AG04450 (cell line): ENCODE results near the gene CWF19L2. TPM values are rescaled to one million over a fixed set of nuclear protein-coding genes. Genes with fewer than 3 reads are reported as not detected.

ENCODE experiments used
- CTCF ChIA-PET: fragments of 300-600, 350-600 bp; formaldehyde crosslinking; extraction: SDS; loops from one replicate; lab custom pipeline; 2022; ENCODE audit warnings: antibody characterized with exemption, inconsistent platforms; lab: Charles Lee
- POLR2A ChIA-PET: fragments of 350-600 bp; formaldehyde crosslinking; extraction: SDS; loops from one replicate; lab custom pipeline; 2021; ENCODE audit warnings: antibody characterized with exemption, inconsistent platforms; lab: Yijun Ruan, JAX
- DNase-seq: peaks from one replicate; pipeline ENCODE4 v3.0.0-alpha.2; 2011; ENCODE audit warnings: low read depth, low spot score
- H3K27ac ChIP-seq: one replicate; pipeline ENCODE4 v1.5.1; 2012; ENCODE audit warnings: low read depth, low read length, control low read depth
- H3K27me3 ChIP-seq: one replicate; pipeline ENCODE4 v1.6.0; 2012; ENCODE audit warnings: low read length; ENCODE audit not compliant: control insufficient read depth, insufficient read depth
- H3K4me3 ChIP-seq: 2 replicates; pipeline ENCODE4 v1.5.1; 2011; ENCODE audit warnings: mild to moderate bottlenecking, low read depth, low read length, control low read depth
- H3K9me3 ChIP-seq: 2 replicates; pipeline ENCODE4 v1.5.1; 2012; ENCODE audit warnings: low read length; ENCODE audit not compliant: control insufficient read depth, insufficient read depth
- polyA plus RNA-seq: library from polyadenylated mRNA; depleted of rRNA; stranded (reverse); fragments of >200 nt; gene quantifications from 2 replicates; pipeline ENCODE4 v1.2.3, GENCODE V29; 2011
- TF ChIP-seq, protein P1 (sequence below): IDR thresholded peaks from 2 replicates; pipeline ENCODE4 v1.5.1; 2011; ENCODE audit warnings: low read depth, low read length, control low read depth, inconsistent platforms

The CWF19L2 gene
- polyA plus RNA-seq, 1 experiment: 4.7 TPM

DNA sequence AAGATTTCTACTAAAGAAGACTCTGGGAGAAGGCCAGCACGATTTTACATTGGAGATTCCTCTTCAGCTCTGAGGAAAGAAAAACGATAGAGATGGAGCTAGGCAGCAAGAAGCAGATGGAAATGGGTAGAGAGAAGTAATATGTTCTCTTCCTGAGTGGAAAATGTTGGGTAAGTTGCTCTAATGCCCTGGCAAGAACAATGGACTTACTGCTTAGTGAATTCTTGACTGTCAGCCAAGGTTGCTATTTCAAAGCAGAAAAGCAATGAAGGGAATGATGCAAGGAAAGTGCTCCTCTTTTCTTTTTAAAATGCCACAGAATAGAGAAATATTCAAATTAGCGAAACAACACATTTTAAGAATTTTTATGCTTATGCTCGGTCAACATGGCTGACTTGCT, 38.4 kb upstream of the CWF19L2 start:
- H3K27ac ChIP-seq: no peak overlapping the region
- CTCF ChIA-PET: interaction anchor here (0.6 kb wide), 1 partner anchor 1430 kb away, joined by 4 read pairs; no protein-coding TSS in a partner anchor
- H3K4me3 ChIP-seq: no peak overlapping the region
- TF ChIP-seq, protein P1, sequence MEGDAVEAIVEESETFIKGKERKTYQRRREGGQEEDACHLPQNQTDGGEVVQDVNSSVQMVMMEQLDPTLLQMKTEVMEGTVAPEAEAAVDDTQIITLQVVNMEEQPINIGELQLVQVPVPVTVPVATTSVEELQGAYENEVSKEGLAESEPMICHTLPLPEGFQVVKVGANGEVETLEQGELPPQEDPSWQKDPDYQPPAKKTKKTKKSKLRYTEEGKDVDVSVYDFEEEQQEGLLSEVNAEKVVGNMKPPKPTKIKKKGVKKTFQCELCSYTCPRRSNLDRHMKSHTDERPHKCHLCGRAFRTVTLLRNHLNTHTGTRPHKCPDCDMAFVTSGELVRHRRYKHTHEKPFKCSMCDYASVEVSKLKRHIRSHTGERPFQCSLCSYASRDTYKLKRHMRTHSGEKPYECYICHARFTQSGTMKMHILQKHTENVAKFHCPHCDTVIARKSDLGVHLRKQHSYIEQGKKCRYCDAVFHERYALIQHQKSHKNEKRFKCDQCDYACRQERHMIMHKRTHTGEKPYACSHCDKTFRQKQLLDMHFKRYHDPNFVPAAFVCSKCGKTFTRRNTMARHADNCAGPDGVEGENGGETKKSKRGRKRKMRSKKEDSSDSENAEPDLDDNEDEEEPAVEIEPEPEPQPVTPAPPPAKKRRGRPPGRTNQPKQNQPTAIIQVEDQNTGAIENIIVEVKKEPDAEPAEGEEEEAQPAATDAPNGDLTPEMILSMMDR: no peak
- H3K9me3 ChIP-seq: no peaks in the 10 kb centered on the region
- no peaks in the 10 kb centered on the region for H3K27me3 ChIP-seq
- peak; percentile 4 for DNase-seq
- POLR2A ChIA-PET: no interaction called here

DNA sequence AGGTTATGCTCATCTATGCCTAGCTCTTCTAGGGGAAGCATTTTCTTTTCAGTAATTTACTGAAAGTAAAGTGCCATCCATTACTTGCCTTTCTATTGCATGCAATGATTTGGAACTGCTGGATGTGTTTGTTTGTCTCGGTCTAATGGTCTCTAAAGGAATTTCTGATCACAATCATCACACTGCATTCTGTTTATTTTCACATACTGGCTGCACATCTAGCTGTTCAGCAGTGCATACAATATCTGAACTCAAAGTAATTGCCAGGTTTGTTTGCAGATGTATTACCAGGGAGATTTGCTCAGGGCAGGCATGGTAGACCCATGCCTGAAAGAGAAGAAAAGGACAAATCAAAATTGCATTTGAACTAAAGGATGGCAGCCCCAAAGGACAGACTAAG, 36.4 kb upstream of the CWF19L2 start:
- ChIA-PET CTCF (no interaction called here), POLR2A (no interaction called here)
- no peaks in the 10 kb centered on the region for H3K27me3 ChIP-seq
- no peaks in the 10 kb centered on the region for H3K9me3 ChIP-seq
- no peak overlapping the region for H3K27ac ChIP-seq
- no peak overlapping the region for H3K4me3 ChIP-seq
- no peak for DNase-seq
- TF ChIP-seq, protein P1: no peak

GRCh38 chr11:107493117-107493516, 35.5 kb upstream of the CWF19L2 start:
- ChIA-PET POLR2A (no interaction called here), CTCF (no interaction called here)
- H3K4me3 ChIP-seq: no peak overlapping the region
- peaks cover 5% of the 10 kb centered on the region for H3K27me3 ChIP-seq
- TF ChIP-seq, protein P1: no peak
- DNase-seq: peak; percentile 7
- no peaks in the 10 kb centered on the region for H3K9me3 ChIP-seq
- H3K27ac ChIP-seq: no peak overlapping the region

- POLR2A ChIA-PET: no interaction called here
These were observed 33.2 kb upstream of the CWF19L2 start for GRCh38 chr11:107490836-107491235.

GRCh38 chr11:107482234-107482633, 24.6 kb upstream of the CWF19L2 start:
- H3K4me3 ChIP-seq: no peak overlapping the region
- H3K27ac ChIP-seq: no peak overlapping the region
- TF ChIP-seq, protein P1: no peak
- no peak for DNase-seq
- POLR2A ChIA-PET: no interaction called here
- no peaks in the 10 kb centered on the region for H3K9me3 ChIP-seq
- no peaks in the 10 kb centered on the region for H3K27me3 ChIP-seq
- CTCF ChIA-PET: no interaction called here

More at GRCh38 chr11:107490836-107491235, 33.2 kb upstream of the CWF19L2 start:
- TF ChIP-seq, protein P1: no peak
- CTCF ChIA-PET: no interaction called here
- no peak for DNase-seq
- Histone ChIP-seq H3K4me3 (no peak overlapping the region), H3K27ac (no peak overlapping the region), H3K9me3 (no peaks in the 10 kb centered on the region), H3K27me3 (peaks cover 5% of the 10 kb centered on the region)
